ENCODE data around the gene CTNND2. TPM values are rescaled to one million over a fixed set of nuclear protein-coding genes. Genes with fewer than 3 reads are reported as not detected.

Gene CTNND2
- total RNA-seq, 2 experiments from 2014 or later = 0.20 TPM; not detected in 1

DNA sequence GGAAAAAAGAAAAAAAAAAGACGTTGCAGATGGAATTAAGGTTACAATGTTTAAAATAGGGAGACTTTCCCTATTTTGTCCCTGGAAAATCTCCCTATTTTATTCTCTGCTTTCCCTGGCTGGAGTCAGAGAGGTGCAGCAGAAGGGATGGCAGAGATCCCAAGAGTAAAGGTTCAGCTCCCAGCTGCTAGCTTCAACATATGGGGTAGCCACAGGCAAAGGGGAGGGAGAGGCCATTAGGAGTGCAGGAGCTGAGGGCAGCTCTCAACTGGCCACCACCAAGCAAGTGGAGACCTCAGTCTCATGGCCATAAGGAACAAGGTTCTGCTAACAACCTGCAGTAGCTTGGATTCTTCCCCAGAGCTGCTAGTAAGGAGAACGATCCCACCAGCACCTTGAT, 776.2 kb downstream of the CTNND2 start:
- H3K36me3 Mint-ChIP-seq (ENCODE audit: low read depth) = no peaks in the 10 kb centered on the region
- TF ChIP-seq, protein P1, sequence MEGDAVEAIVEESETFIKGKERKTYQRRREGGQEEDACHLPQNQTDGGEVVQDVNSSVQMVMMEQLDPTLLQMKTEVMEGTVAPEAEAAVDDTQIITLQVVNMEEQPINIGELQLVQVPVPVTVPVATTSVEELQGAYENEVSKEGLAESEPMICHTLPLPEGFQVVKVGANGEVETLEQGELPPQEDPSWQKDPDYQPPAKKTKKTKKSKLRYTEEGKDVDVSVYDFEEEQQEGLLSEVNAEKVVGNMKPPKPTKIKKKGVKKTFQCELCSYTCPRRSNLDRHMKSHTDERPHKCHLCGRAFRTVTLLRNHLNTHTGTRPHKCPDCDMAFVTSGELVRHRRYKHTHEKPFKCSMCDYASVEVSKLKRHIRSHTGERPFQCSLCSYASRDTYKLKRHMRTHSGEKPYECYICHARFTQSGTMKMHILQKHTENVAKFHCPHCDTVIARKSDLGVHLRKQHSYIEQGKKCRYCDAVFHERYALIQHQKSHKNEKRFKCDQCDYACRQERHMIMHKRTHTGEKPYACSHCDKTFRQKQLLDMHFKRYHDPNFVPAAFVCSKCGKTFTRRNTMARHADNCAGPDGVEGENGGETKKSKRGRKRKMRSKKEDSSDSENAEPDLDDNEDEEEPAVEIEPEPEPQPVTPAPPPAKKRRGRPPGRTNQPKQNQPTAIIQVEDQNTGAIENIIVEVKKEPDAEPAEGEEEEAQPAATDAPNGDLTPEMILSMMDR (IDR thresholded peaks at IDR 0.05) = no peak
- Histone ChIP-seq H3K27me3 (ENCODE audit: control insufficient read depth in 1 of 2, insufficient read depth in 2 of 2, low read length in 2 of 2) (no peaks in the 10 kb centered on the region), H3K4me1 (ENCODE audit: insufficient read depth, low read length) (no peaks in the 10 kb centered on the region), H3K27ac (ENCODE audit: low read depth in 1 of 2, low read length in 2 of 2) (no peak overlapping the region), H3K36me3 (ENCODE audit: insufficient read depth, low read length) (no peaks in the 10 kb centered on the region), H3K4me3 (ENCODE audit: low read length) (no peak overlapping the region), H3K9me3 (ENCODE audit: control insufficient read depth in 1 of 2, insufficient read depth in 1 of 2, low read length in 2 of 2) (no peaks in the 10 kb centered on the region)
- intact Hi-C loops (cut with DNase I, micrococcal nuclease) = no loop called here
- no peaks in the 10 kb centered on the region for H3K4me1 Mint-ChIP-seq (ENCODE audit: low read depth)
- peaks cover 3% of the 10 kb centered on the region for H3K27me3 Mint-ChIP-seq
- DNase-seq (no peak), ATAC-seq (ENCODE audit: poor library complexity) (no peak)
- H3K9me3 Mint-ChIP-seq = no peaks in the 10 kb centered on the region
- POLR2A ChIA-PET = no interaction called here
- H3K4me3 Mint-ChIP-seq = no peak overlapping the region
- CTCF ChIA-PET = no interaction called here
- H3K27ac Mint-ChIP-seq = no peak overlapping the region

DNA sequence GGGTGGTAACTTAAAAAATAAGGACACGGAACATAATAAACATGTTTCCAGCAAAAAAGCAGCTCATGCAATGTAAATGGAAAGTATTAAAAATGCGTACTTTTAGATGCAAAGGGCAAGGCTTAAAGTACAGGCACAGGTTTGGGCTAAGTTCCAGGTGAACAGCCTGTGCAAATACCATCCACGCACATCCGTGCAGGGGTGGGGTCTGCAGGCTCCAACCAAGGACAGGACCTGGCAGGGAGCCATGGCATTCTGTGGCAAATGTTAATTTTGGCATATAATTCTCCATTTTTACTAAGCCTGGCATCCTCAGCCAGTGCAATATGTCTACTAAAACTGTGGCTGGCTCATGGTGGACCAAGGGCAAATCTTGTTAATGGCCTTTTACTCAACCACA, 777.4 kb downstream of the CTNND2 start:
- Mint-ChIP-seq H3K4me1 (ENCODE audit: low read depth) (no peaks in the 10 kb centered on the region), H3K27me3 (peaks cover 3% of the 10 kb centered on the region), H3K4me3 (no peak overlapping the region), H3K9me3 (no peaks in the 10 kb centered on the region), H3K36me3 (ENCODE audit: low read depth) (no peaks in the 10 kb centered on the region), H3K27ac (no peak overlapping the region)
- no peaks in the 10 kb centered on the region for H3K4me1 ChIP-seq (ENCODE audit: insufficient read depth, low read length)
- TF ChIP-seq, protein P1 (IDR thresholded peaks at IDR 0.05) = no peak
- DNase-seq (no peak), ATAC-seq (ENCODE audit: poor library complexity) (no peak)
- intact Hi-C loops (cut with DNase I, micrococcal nuclease) = no loop called here
- no peak overlapping the region for H3K4me3 ChIP-seq (ENCODE audit: low read length)
- H3K9me3 ChIP-seq (ENCODE audit: control insufficient read depth in 1 of 2, insufficient read depth in 1 of 2, low read length in 2 of 2) = no peaks in the 10 kb centered on the region
- H3K27me3 ChIP-seq (ENCODE audit: control insufficient read depth in 1 of 2, insufficient read depth in 2 of 2, low read length in 2 of 2) = no peaks in the 10 kb centered on the region
- no peaks in the 10 kb centered on the region for H3K36me3 ChIP-seq (ENCODE audit: insufficient read depth, low read length)
- ChIA-PET POLR2A (no interaction called here), CTCF (no interaction called here)
- no peak overlapping the region for H3K27ac ChIP-seq (ENCODE audit: low read depth in 1 of 2, low read length in 2 of 2)

DNA sequence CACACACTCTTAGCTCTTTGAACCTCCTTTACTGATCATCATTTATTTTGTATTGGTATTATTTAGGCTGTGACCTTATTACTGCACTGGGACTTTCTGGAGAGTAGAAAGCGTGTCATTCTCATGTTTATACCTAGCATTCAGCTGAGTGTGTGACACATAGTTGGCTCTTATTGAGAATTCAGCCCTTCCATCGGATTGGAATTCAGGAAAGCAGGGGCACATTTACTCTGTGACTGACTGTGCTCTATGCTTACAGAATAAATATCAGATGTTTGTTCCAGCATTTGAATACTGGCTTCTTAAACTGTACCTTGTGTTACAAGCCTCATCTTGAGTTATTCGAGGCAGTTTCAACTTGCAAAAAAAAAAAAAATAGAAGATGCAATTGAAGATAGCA, 782.4 kb downstream of the CTNND2 start:
- Histone ChIP-seq H3K36me3 (ENCODE audit: insufficient read depth, low read length) (no peaks in the 10 kb centered on the region), H3K4me1 (ENCODE audit: insufficient read depth, low read length) (no peaks in the 10 kb centered on the region), H3K4me3 (ENCODE audit: low read length) (no peak overlapping the region), H3K27ac (ENCODE audit: low read depth in 1 of 2, low read length in 2 of 2) (no peak overlapping the region), H3K9me3 (ENCODE audit: control insufficient read depth in 1 of 2, insufficient read depth in 1 of 2, low read length in 2 of 2) (no peaks in the 10 kb centered on the region), H3K27me3 (ENCODE audit: control insufficient read depth in 1 of 2, insufficient read depth in 2 of 2, low read length in 2 of 2) (no peaks in the 10 kb centered on the region)
- H3K4me1 Mint-ChIP-seq (ENCODE audit: low read depth) = no peaks in the 10 kb centered on the region
- H3K27me3 Mint-ChIP-seq = peaks cover 3% of the 10 kb centered on the region
- ATAC-seq (ENCODE audit: poor library complexity) (no peak), DNase-seq (no peak)
- H3K36me3 Mint-ChIP-seq (ENCODE audit: low read depth) = no peaks in the 10 kb centered on the region
- POLR2A ChIA-PET = no interaction called here
- H3K27ac Mint-ChIP-seq = no peak overlapping the region
- no peaks in the 10 kb centered on the region for H3K9me3 Mint-ChIP-seq
- CTCF ChIA-PET = interaction anchor here (1.5 kb wide), 1 partner anchor 20 kb away, joined by 3 read pairs; no protein-coding TSS in a partner anchor
- TF ChIP-seq, protein P1 (IDR thresholded peaks at IDR 0.05) = no peak
- H3K4me3 Mint-ChIP-seq = no peak overlapping the region
- intact Hi-C loops (cut with DNase I, micrococcal nuclease) = no loop called here

All from CD4-positive, alpha-beta T cell (primary cell).